Mammary epithelial cell (primary cell): ENCODE results near the gene APOD.

ENCODE experiments used
- EZH2 ChIP-seq: IDR thresholded peaks from 2 replicates; pipeline ENCODE4 v1.6.1; 2012; ENCODE audit warnings: low read length, inconsistent platforms, borderline replicate concordance
- TF ChIP-seq, protein P1 (sequence below), 2 donors: IDR thresholded peaks in 1 of 2; conservative IDR thresholded peaks in 1 of 2; 2 replicates each; pipeline ENCODE4 v1.5.1; 2011 to 2012; ENCODE audit warnings: inconsistent platforms in 2 of 2, low read length in 2 of 2, mild to moderate bottlenecking in 2 of 2, control low read depth in 1 of 2, low read depth in 1 of 2; ENCODE audit not compliant: insufficient read depth in 1 of 2; ENCODE audit errors: extremely low read depth in 1 of 2

DNA sequence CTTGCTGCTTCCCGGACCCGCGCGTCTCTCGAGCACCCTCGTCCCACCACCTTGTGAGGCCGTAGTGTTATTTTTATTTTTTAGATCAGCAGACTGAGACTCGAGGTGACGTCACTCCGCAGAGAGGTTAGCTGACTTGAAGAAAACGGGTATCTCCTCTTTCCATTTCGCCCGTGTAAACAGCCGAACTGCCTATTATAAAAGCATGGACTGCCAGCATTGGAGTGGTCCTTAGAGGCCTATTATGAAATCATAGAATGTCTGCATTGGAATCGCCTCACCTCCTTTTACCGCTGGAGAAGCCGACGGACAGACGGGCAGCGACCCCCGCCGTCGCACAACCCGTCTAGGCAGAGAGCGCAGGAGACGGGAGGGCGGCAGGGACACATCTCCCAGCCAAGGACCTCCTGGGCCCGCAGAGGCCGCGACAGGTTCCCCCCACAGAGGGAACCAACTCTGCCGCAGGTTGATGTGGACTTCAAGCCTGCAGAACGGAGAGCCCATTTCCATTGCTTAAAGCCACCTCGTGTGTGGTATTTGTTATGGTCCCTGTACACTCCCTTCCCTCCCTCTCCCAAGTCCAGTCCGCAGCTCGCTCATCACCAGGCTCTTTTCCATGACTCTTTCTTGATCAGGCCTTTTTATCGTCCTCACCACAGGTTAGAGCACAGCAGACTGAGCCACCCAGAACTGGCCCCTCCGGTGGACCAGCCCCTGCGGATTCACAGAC is 40.1 kb downstream of the APOD start:
- TF ChIP-seq, protein P1, sequence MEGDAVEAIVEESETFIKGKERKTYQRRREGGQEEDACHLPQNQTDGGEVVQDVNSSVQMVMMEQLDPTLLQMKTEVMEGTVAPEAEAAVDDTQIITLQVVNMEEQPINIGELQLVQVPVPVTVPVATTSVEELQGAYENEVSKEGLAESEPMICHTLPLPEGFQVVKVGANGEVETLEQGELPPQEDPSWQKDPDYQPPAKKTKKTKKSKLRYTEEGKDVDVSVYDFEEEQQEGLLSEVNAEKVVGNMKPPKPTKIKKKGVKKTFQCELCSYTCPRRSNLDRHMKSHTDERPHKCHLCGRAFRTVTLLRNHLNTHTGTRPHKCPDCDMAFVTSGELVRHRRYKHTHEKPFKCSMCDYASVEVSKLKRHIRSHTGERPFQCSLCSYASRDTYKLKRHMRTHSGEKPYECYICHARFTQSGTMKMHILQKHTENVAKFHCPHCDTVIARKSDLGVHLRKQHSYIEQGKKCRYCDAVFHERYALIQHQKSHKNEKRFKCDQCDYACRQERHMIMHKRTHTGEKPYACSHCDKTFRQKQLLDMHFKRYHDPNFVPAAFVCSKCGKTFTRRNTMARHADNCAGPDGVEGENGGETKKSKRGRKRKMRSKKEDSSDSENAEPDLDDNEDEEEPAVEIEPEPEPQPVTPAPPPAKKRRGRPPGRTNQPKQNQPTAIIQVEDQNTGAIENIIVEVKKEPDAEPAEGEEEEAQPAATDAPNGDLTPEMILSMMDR (conservative IDR thresholded peaks at IDR 0.05 in 1 of 2, IDR thresholded peaks at IDR 0.05 in 1 of 2; ENCODE audit: extremely low read depth in 1 of 2, insufficient read depth in 1 of 2, low read depth in 1 of 2, low read length in 2 of 2): no peak
- TF ChIP-seq EZH2: no peak
